HEK293 (cell line): Measurements from ENCODE around the gene ATP8A2.

Experiments
- CTCF ChIA-PET: fragments of 350-600 bp; formaldehyde crosslinking; extraction: SDS; loops from one replicate; lab custom pipeline; 2021; ENCODE audit warnings: antibody characterized with exemption; lab: Yijun Ruan, JAX
- POLR2A ChIA-PET: fragments of 300-600 bp; formaldehyde crosslinking; extraction: SDS; loops from one replicate; lab custom pipeline; 2020; ENCODE audit warnings: antibody characterized with exemption, inconsistent platforms; lab: Yijun Ruan, JAX
- H3K27ac ChIP-seq: fragments of 200-500 bp; sonication (Bioruptor generic); 2 replicates; pipeline ENCODE4 v1.5.1; 2014; ENCODE audit warnings: low read depth, low read length, control low read depth, inconsistent platforms; ENCODE audit errors: extremely low read depth
- H3K36me3 ChIP-seq, 2 experiments: fragments of 200-500 bp in 1 of 2; sonication (Bioruptor generic) in 1 of 2; 1 replicate in 1 of 2; 2 replicates in 1 of 2; pipeline ENCODE4 v1.5.1; 2014 to 2017; ENCODE audit warnings: inconsistent platforms in 2 of 2, low read length in 2 of 2; ENCODE audit not compliant: control insufficient read depth in 2 of 2, insufficient read depth in 1 of 2
- H3K4me1 ChIP-seq: fragments of 200-500 bp; sonication (Bioruptor generic); 2 replicates; pipeline ENCODE4 v1.5.1; 2014; ENCODE audit warnings: mild to moderate bottlenecking, low read length, inconsistent platforms; ENCODE audit not compliant: control insufficient read depth, insufficient read depth
- H3K4me3 ChIP-seq: 2 replicates; pipeline ENCODE4 v1.5.1; 2011; ENCODE audit warnings: low read depth, mild to moderate bottlenecking, control low read depth, low read length, moderate library complexity
- H3K9me3 ChIP-seq: fragments of 200-500 bp; sonication (Bioruptor generic); 2 replicates; pipeline ENCODE4 v1.5.1; 2014; ENCODE audit warnings: low read depth, low read length, inconsistent platforms; ENCODE audit not compliant: control insufficient read depth, insufficient read depth
- HOXA7 ChIP-seq: sonication (generic); formaldehyde crosslinking; IDR thresholded peaks from 2 replicates; pipeline ENCODE4 v1.8.1; 2022; ENCODE audit warnings: missing genetic modification reagents, borderline replicate concordance
- KLF7 ChIP-seq: fragments of 450-650 bp; formaldehyde crosslinking; IDR thresholded peaks from 2 replicates; pipeline ENCODE4 v1.5.1; 2016; ENCODE audit warnings: missing biosample characterization, missing genetic modification characterization, borderline replicate concordance
- MYNN ChIP-seq: fragments of 450-650 bp; formaldehyde crosslinking; IDR thresholded peaks from 2 replicates; pipeline ENCODE4 v1.5.1; 2016; ENCODE audit warnings: missing biosample characterization, missing genetic modification characterization, borderline replicate concordance
- OSR2 ChIP-seq: fragments of 450-650 bp; formaldehyde crosslinking; IDR thresholded peaks from 2 replicates; pipeline ENCODE4 v1.5.1; 2016; ENCODE audit warnings: missing biosample characterization, missing genetic modification characterization
- PATZ1 ChIP-seq: fragments of 450-650 bp; formaldehyde crosslinking; IDR thresholded peaks from 2 replicates; pipeline ENCODE4 v1.5.1; 2016; ENCODE audit warnings: missing biosample characterization, missing genetic modification characterization
- REPIN1 ChIP-seq: fragments of 450-650 bp; formaldehyde crosslinking; IDR thresholded peaks from 2 replicates; pipeline ENCODE4 v1.5.1; 2017; ENCODE audit warnings: missing biosample characterization, missing genetic modification characterization, low read depth
- SALL2 ChIP-seq: fragments of 450-650 bp; formaldehyde crosslinking; IDR thresholded peaks from 2 replicates; pipeline ENCODE4 v1.5.0; 2017; ENCODE audit warnings: missing biosample characterization, mild to moderate bottlenecking, missing genetic modification characterization, borderline replicate concordance
- ZNF132 ChIP-seq: fragments of 450-650 bp; formaldehyde crosslinking; IDR thresholded peaks from 2 replicates; pipeline ENCODE4 v1.5.1; 2017; ENCODE audit warnings: missing biosample characterization, missing genetic modification characterization, borderline replicate concordance
- ZNF146 ChIP-seq: fragments of 450-650 bp; formaldehyde crosslinking; IDR thresholded peaks from 2 replicates; pipeline ENCODE4 v1.5.1; 2016; ENCODE audit warnings: missing biosample characterization, missing genetic modification characterization
- ZNF19 ChIP-seq: fragments of 450-650 bp; formaldehyde crosslinking; IDR thresholded peaks from 2 replicates; pipeline ENCODE4; 2016; ENCODE audit warnings: missing biosample characterization, missing genetic modification characterization, low read depth
- ZNF292 ChIP-seq: fragments of 450-650 bp; formaldehyde crosslinking; IDR thresholded peaks from 2 replicates; pipeline ENCODE4 v1.5.1; 2016; ENCODE audit warnings: low read depth, missing biosample characterization, missing genetic modification characterization, borderline replicate concordance
- ZNF473 ChIP-seq: fragments of 450-650 bp; formaldehyde crosslinking; IDR thresholded peaks from 2 replicates; pipeline ENCODE4 v1.5.1; 2017; ENCODE audit warnings: missing biosample characterization, missing genetic modification characterization
- ZNF48 ChIP-seq: fragments of 450-650 bp; formaldehyde crosslinking; IDR thresholded peaks from 2 replicates; pipeline ENCODE4 v1.5.1; 2016; ENCODE audit warnings: missing biosample characterization, missing genetic modification characterization
- ZNF510 ChIP-seq: fragments of 450-650 bp; formaldehyde crosslinking; IDR thresholded peaks from 2 replicates; pipeline ENCODE4 v1.5.1; 2018; ENCODE audit warnings: mild to moderate bottlenecking, missing genetic modification characterization, missing biosample characterization; ENCODE audit not compliant: insufficient replicate concordance
- ZNF521 ChIP-seq: fragments of 450-650 bp; formaldehyde crosslinking; IDR thresholded peaks from 2 replicates; pipeline ENCODE4 v1.5.1; 2017; ENCODE audit warnings: missing biosample characterization, mild to moderate bottlenecking, missing genetic modification characterization
- ZNF544 ChIP-seq: fragments of 450-650 bp; formaldehyde crosslinking; IDR thresholded peaks from 2 replicates; pipeline ENCODE4 v1.5.0; 2017; ENCODE audit warnings: missing biosample characterization, missing genetic modification characterization
- ZNF548 ChIP-seq: fragments of 450-650 bp; formaldehyde crosslinking; IDR thresholded peaks from 2 replicates; pipeline ENCODE4 v1.5.1; 2016; ENCODE audit warnings: missing biosample characterization, missing genetic modification characterization
- ZNF677 ChIP-seq: fragments of 450-650 bp; IDR thresholded peaks from 2 replicates; pipeline ENCODE4 v1.5.0; 2018; ENCODE audit warnings: missing biosample characterization, mild to moderate bottlenecking, missing genetic modification characterization, moderate library complexity
- ZNF791 ChIP-seq: fragments of 450-650 bp; formaldehyde crosslinking; IDR thresholded peaks from 2 replicates; pipeline ENCODE4 v1.5.1; 2016; ENCODE audit warnings: missing biosample characterization, missing genetic modification characterization
- ZNF837 ChIP-seq: fragments of 450-650 bp; formaldehyde crosslinking; IDR thresholded peaks from 2 replicates; pipeline ENCODE4 v1.5.1; 2016; ENCODE audit warnings: missing biosample characterization, missing genetic modification characterization
- ZSCAN23 ChIP-seq: fragments of 450-650 bp; formaldehyde crosslinking; IDR thresholded peaks from 2 replicates; pipeline ENCODE4 v1.5.1; 2016; ENCODE audit warnings: missing biosample characterization, missing genetic modification characterization
- ZXDB ChIP-seq: fragments of 450-650 bp; formaldehyde crosslinking; IDR thresholded peaks from 2 replicates; pipeline ENCODE4 v1.5.1; 2016; ENCODE audit warnings: missing biosample characterization, missing genetic modification characterization
- TF ChIP-seq, protein P1 (sequence below): sonication (generic); formaldehyde crosslinking; IDR thresholded peaks from 2 replicates; pipeline ENCODE4 v1.8.1; 2022; ENCODE audit warnings: mild to moderate bottlenecking, moderate library complexity, missing genetic modification reagents
- TF ChIP-seq, protein P2 (sequence below): fragments of 450-650 bp; formaldehyde crosslinking; IDR thresholded peaks from 2 replicates; pipeline ENCODE4 v1.5.1; 2017; ENCODE audit warnings: missing biosample characterization, missing genetic modification characterization
- TF ChIP-seq, protein P3 (sequence below): fragments of 450-650 bp; formaldehyde crosslinking; IDR thresholded peaks from 2 replicates; pipeline ENCODE4 v1.5.1; 2016; ENCODE audit warnings: missing biosample characterization, missing genetic modification characterization

The ATP8A2 gene

GRCh38 chr13:25686831-25687470 lies 315.2 kb downstream of the ATP8A2 start:
- Histone ChIP-seq H3K4me1 (no peaks in the 10 kb centered on the region), H3K36me3 (no peaks in the 10 kb centered on the region), H3K9me3 (no peaks in the 10 kb centered on the region), H3K4me3 (no peak overlapping the region), H3K27ac (no peak overlapping the region)
- ChIA-PET POLR2A (no interaction called here), CTCF (no interaction called here)
- TF ChIP-seq ZNF292 (tag by site-specific recombination) (no peak), OSR2 (no peak), ZNF544 (tag by site-specific recombination) (no peak), ZXDB (tag by site-specific recombination) (no peak), ZNF48 (no peak), ZNF837 (tag by site-specific recombination) (no peak), HOXA7 (no peak), ZNF19 (tag by site-specific recombination) (no peak), MYNN (tag by site-specific recombination) (no peak)

GRCh38 chr13:25687471-25688225 lies 315.9 kb downstream of the ATP8A2 start:
- ChIA-PET POLR2A (no interaction called here), CTCF (interaction anchor here (0.6 kb wide), 1 partner anchor 356 kb away, joined by 3 read pairs; no protein-coding TSS in a partner anchor)
- no peaks in the 10 kb centered on the region for H3K9me3 ChIP-seq
- H3K4me1 ChIP-seq: no peaks in the 10 kb centered on the region
- no peaks in the 10 kb centered on the region for H3K36me3 ChIP-seq
- H3K27ac ChIP-seq: no peak overlapping the region
- no peak overlapping the region for H3K4me3 ChIP-seq
- TF ChIP-seq, protein P1, sequence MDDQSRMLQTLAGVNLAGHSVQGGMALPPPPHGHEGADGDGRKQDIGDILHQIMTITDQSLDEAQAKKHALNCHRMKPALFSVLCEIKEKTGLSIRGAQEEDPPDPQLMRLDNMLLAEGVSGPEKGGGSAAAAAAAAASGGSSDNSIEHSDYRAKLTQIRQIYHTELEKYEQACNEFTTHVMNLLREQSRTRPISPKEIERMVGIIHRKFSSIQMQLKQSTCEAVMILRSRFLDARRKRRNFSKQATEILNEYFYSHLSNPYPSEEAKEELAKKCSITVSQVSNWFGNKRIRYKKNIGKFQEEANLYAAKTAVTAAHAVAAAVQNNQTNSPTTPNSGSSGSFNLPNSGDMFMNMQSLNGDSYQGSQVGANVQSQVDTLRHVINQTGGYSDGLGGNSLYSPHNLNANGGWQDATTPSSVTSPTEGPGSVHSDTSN (CRISPR knock-in tag): no peak
- TF ChIP-seq, protein P2, sequence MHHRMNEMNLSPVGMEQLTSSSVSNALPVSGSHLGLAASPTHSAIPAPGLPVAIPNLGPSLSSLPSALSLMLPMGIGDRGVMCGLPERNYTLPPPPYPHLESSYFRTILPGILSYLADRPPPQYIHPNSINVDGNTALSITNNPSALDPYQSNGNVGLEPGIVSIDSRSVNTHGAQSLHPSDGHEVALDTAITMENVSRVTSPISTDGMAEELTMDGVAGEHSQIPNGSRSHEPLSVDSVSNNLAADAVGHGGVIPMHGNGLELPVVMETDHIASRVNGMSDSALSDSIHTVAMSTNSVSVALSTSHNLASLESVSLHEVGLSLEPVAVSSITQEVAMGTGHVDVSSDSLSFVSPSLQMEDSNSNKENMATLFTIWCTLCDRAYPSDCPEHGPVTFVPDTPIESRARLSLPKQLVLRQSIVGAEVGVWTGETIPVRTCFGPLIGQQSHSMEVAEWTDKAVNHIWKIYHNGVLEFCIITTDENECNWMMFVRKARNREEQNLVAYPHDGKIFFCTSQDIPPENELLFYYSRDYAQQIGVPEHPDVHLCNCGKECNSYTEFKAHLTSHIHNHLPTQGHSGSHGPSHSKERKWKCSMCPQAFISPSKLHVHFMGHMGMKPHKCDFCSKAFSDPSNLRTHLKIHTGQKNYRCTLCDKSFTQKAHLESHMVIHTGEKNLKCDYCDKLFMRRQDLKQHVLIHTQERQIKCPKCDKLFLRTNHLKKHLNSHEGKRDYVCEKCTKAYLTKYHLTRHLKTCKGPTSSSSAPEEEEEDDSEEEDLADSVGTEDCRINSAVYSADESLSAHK (tag by site-specific recombination): no peak
- TF ChIP-seq ZNF548 (tag by site-specific recombination): no peak
- no peak for TF ChIP-seq ZNF677 (tag by site-specific recombination)
- no peak for TF ChIP-seq ZSCAN23
- no peak for TF ChIP-seq PATZ1
- TF ChIP-seq ZNF473 (tag by site-specific recombination): no peak
- TF ChIP-seq ZNF510 (tag by site-specific recombination): no peak
- TF ChIP-seq KLF7 (tag by site-specific recombination): no peak
- TF ChIP-seq, protein P3, sequence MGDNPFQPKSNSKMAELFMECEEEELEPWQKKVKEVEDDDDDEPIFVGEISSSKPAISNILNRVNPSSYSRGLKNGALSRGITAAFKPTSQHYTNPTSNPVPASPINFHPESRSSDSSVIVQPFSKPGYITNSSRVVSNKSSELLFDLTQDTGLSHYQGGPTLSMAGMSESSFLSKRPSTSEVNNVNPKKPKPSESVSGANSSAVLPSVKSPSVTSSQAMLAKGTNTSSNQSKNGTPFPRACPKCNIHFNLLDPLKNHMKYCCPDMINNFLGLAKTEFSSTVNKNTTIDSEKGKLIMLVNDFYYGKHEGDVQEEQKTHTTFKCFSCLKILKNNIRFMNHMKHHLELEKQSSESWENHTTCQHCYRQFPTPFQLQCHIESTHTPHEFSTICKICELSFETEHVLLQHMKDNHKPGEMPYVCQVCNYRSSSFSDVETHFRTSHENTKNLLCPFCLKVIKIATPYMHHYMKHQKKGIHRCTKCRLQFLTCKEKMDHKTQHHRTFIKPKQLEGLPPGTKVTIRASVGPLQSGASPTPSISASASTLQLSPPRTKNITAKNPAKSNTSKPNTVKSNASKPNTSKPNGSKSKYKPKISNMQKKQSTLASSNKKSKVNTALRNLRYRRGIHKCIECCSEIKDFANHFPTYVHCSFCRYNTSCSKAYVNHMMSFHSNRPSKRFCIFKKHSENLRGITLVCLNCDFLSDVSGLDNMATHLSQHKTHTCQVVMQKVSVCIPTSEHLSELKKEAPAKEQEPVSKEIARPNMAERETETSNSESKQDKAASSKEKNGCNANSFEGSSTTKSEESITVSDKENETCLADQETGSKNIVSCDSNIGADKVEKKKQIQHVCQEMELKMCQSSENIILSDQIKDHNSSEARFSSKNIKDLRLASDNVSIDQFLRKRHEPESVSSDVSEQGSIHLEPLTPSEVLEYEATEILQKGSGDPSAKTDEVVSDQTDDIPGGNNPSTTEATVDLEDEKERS: no peak
- TF ChIP-seq ZNF791 (tag by site-specific recombination): no peak
- no peak for TF ChIP-seq ZNF132 (tag by site-specific recombination)
- no peak for TF ChIP-seq ZNF521 (tag by site-specific recombination)
- no peak for TF ChIP-seq REPIN1 (tag by site-specific recombination)
- TF ChIP-seq SALL2 (tag by site-specific recombination): no peak
- TF ChIP-seq ZNF146 (tag by site-specific recombination): no peak
